ENCODE measurements around the gene FERMT1.
"Not testable (repeated sequence)": the region's sequence is repeated elsewhere in the genome, so short reads cannot be mapped to it uniquely, and the experiment has no call there.

Gene FERMT1

DNA sequence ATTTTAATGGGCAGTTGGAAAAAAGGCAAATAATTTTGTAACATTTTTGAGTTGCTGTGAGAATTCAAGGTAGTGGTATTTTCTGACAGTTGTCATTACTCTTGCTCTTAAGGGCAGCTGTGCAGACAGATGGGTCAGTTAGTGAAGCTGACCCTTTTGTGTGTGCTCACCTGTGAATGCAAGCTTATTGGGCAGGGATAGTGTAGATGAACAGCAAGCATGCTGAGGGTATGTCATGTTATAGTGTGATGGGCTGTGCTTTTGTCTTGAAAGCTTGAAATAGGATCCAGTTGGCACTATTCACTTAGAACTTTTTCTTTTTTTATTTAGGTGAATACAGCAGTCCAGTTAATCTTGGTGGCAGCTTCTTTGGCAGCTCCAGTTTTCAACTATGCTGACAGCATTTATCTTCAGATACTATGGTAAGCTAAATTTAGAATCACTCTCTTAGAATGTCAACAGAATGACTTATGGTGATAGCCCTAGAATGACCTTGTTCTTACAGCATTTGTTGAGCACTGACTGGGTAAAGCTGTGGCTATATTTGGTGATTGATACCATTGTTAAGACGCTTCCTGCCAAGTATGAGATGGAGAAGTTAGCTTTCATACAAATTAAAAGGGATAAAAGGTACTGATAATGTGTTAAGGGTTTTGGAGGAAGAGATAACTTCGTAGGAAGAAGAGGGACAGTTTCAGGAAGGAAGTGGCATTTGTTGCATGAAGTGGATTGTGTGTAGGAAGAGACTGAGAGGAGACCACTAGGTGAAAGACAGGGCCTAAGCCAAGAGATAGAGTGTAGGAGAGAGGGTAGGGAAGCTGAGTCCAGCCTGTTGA, 88.5 kb downstream of the FERMT1 start:
- DNase-seq: no peak

DNA sequence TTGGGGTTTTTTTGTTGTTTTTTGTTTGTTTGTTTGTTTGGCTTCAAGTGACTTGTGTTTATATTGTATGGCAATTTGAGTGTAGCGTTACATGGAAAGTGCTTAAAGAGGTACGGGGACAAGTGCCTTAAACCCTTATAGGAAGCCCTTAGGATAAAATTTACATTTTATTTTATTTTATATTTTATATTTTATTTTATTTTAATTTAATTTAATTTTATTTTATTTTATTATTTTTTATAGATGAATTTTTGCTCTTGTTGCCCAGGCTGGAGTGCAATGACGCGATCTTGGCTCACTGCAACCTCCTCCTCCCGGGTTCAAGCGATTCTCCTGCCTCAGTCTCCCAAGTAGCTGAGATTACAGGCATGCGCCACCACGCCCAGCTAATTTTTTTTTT, 89.9 kb downstream of the FERMT1 start:
- not testable (repeated sequence) for DNase-seq

DNA sequence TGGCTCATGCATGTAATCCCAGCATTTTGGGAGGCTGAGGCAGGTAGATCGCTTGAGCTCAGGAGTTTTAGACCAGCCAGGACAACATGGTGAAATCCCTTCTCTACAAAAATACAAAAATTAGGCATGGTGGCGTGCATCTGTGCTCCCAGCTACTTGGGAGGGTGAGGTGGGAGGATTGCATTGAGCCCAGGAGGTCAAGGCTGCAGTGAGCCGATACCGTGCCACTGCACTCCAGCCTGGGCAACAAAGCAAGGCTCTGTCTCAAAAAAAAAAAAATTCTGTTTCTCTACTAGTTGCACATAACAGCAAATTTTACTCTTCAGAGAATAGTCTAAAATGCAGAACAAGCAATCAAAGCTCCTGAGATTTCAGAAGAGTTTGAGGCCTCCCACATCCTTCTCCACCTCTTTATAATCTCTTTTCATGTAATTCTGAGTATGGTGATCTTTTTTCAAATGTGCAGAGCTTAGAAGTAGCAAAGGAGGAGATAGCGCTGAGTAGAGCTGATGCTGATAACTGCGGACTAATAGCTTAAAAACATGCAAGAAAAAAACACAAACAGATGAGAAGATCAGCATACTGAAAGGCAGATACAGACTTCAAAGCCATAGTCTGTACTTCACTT, 92.3 kb downstream of the FERMT1 start:
- no peak for DNase-seq

DNA sequence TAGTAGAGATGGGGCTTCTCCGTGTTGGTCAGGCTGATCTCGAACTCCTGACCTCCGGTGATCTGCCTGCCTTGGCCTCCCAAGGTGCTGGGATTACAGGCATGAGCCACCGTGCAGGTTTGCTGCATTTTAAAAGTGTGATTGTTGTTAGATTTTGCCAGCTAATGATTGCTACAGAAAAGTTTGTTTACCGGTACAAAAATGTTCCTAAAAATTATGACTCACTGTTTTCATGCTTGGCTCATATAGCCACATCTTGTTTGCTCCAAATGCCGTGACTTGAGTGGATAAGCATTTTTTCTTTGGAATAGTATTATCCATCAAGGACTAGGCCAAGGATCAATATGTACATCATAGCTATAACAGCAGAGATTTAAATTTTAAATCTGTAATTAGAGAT, 93.3 kb downstream of the FERMT1 start:
- DNase-seq: no peak

DNA sequence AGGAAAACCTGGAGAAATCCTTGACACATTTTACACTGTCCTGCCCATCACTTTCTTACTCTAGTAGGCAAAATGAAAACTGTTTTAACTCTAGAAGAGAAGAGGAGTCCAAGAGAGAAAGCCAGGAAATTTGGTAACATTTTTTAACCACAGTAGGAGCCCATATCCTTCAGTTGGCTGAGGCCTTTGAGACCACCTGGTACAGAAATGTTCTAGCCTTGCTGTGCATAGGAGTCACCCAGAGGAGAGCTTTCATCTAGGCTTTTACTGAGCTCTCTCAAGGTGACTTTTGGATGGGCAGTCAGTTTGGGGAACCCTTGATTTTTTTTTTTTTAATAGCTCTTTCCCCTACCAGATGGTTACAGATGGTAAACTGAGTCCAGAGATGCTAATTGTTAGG, 94.0 kb downstream of the FERMT1 start:
- DNase-seq: no peak

DNA sequence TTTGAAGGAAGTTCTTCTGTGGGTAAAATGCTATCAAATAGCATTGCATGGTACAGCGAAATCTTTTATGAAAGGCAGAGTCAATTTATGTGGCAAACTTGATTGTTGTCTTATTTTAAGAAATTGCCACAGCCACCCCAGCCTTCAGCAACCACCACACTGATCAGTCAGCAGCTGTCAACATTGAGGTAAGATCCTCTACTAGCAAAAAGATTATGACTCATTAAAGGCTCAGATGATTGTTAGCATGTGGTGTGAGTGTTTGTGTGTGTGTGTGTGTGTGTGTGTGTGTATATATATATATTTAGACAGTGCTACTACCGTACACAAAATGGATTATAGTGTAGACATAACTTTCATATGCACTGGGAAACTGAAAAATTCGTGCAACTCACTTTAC, 96.8 kb downstream of the FERMT1 start:
- DNase-seq: no peak

Measured in activated effector memory CD4-positive, alpha-beta T cell treated with Interleukin-2 at 50 U/mL for 16 hours (primary cell).